Measurements from ENCODE around the gene SHC2. TPM values are rescaled to one million over a fixed set of nuclear protein-coding genes. Genes with fewer than 3 reads are reported as not detected.

The SHC2 gene
- total RNA-seq, 1 experiment from 2014 or later, result 16.6 TPM

DNA sequence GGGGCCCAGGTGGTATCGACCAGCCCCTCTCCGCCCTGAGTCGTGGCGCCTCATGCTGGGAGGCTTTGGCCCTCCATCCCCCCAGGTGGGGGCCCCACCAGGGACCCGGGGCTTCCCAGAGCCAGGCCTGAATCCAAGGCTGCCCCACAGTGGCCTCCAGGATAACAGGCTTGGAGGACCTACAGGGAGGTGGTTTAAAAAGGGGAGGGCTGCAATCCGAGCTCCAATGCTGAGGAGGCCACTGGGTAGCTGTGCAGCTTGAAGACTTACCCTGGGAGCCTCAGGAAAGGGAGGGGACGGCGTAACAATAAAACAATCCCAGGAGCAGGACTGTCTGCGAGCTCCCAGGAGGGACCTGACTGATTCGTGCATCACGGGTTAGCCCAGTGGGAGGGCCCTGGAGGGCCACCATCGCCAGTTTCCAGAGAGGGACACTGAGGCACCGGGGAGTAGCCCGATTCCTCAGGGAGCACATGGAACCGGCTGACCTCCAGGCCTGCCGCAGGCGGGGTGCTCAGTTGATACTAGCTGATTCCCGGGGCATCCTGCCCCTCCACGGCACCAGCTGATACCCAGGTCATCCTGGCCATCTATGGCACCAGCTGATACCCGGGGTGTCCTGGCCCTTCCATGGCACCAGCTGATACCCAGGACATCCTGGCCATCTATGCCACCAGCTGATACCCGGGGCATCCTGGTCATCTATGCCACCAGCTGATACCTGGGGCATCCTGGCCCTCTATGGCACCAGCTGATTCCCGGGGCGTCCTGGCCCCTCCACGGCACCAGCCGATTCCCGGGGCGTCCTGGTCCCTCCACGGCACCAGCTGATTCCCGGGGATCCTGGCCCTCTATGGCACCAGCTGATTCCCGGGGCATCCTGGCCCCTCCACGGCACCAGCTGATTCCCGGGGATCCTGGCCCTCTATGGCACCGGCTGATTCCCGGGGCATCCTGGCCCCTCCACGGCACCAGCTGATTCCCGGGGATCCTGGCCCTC is 48.2 kb downstream of the SHC2 start:
- H2BK20ac ChIP-seq (ENCODE audit: low read depth, low read length, poor library complexity, severe bottlenecking), result no peak overlapping the region

More for the DNA sequence above, 48.2 kb downstream of the SHC2 start:
- H4K91ac ChIP-seq (ENCODE audit: insufficient read length, low read depth, low read length), result no peak overlapping the region
- no peak overlapping the region for H3K27ac ChIP-seq (ENCODE audit: insufficient read length, low read depth, low read length)
- H2BK5ac ChIP-seq (ENCODE audit: insufficient read length, low read length), result no peak overlapping the region
- no peak overlapping the region for H2BK12ac ChIP-seq (ENCODE audit: insufficient read length, low read depth, low read length)
- H3K9ac ChIP-seq (ENCODE audit: extremely low read depth, insufficient read length, low read length), result no peak overlapping the region
- no peaks in the 10 kb centered on the region for H3K79me2 ChIP-seq (ENCODE audit: insufficient read depth, low read length)
- no peaks in the 10 kb centered on the region; the same call in 1 of the 2 replicates for H3K27me3 ChIP-seq (ENCODE audit: insufficient read depth, low read length)
- no peak overlapping the region for H3K18ac ChIP-seq (ENCODE audit: insufficient read length, low read depth, low read length)
- peak; percentile 70 for DNase-seq
- no peaks in the 10 kb centered on the region for H3K9me3 ChIP-seq (ENCODE audit: control insufficient read depth, low read depth, low read length)
- no peak overlapping the region for H2AFZ ChIP-seq (ENCODE audit: low read length)
- H4K8ac ChIP-seq (replicated peaks; ENCODE audit: insufficient read length, low read depth, low read length), result no peak overlapping the region
- H3K4me1 Mint-ChIP-seq, result peaks cover 14 to 20% of the 10 kb centered on the region in 2 experiments
- no peak overlapping the region for H3K27ac Mint-ChIP-seq
- no peaks in the 10 kb centered on the region for H4K20me1 ChIP-seq (ENCODE audit: control insufficient read depth, insufficient read depth, insufficient read length)
- no peak overlapping the region for H3K4me2 ChIP-seq (ENCODE audit: insufficient read depth, insufficient read length, low read length)
- TF ChIP-seq, protein P1, sequence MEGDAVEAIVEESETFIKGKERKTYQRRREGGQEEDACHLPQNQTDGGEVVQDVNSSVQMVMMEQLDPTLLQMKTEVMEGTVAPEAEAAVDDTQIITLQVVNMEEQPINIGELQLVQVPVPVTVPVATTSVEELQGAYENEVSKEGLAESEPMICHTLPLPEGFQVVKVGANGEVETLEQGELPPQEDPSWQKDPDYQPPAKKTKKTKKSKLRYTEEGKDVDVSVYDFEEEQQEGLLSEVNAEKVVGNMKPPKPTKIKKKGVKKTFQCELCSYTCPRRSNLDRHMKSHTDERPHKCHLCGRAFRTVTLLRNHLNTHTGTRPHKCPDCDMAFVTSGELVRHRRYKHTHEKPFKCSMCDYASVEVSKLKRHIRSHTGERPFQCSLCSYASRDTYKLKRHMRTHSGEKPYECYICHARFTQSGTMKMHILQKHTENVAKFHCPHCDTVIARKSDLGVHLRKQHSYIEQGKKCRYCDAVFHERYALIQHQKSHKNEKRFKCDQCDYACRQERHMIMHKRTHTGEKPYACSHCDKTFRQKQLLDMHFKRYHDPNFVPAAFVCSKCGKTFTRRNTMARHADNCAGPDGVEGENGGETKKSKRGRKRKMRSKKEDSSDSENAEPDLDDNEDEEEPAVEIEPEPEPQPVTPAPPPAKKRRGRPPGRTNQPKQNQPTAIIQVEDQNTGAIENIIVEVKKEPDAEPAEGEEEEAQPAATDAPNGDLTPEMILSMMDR (conservative IDR thresholded peaks at IDR 0.05), result peak; percentile 36; the same call in 1 of the 3 replicates
- no peaks in the 10 kb centered on the region for H3K9me3 Mint-ChIP-seq
- H3T11ph ChIP-seq (ENCODE audit: low read length), result no peak overlapping the region
- H3K4me1 ChIP-seq (ENCODE audit: insufficient read depth, low read length), result no peaks in the 10 kb centered on the region; the same call in 1 of the 2 replicates
- H2BK15ac ChIP-seq (ENCODE audit: low read depth, low read length), result no peak overlapping the region
- H3K4me3 Mint-ChIP-seq, result no peak overlapping the region
- no peaks in the 10 kb centered on the region for H3K79me1 ChIP-seq (ENCODE audit: insufficient read depth, low read depth, low read length, poor library complexity, severe bottlenecking)
- no peak overlapping the region for H3K23ac ChIP-seq (ENCODE audit: insufficient read length, low read depth, low read length)
- no peak overlapping the region for H2BK120ac ChIP-seq (ENCODE audit: low read depth, low read length, poor library complexity, severe bottlenecking)
- H3K27me3 Mint-ChIP-seq (ENCODE audit: low read depth), result peaks cover 20% of the 10 kb centered on the region
- no peak overlapping the region; the same call in 1 of the 2 replicates for H3K14ac ChIP-seq (ENCODE audit: insufficient read depth, low read length)
- no peak overlapping the region for H3K56ac ChIP-seq (ENCODE audit: insufficient read length, low read depth, low read length)
- H4K5ac ChIP-seq (ENCODE audit: insufficient read length, low read depth, low read length), result no peak overlapping the region
- no peaks in the 10 kb centered on the region for H3K36me3 Mint-ChIP-seq (ENCODE audit: insufficient read depth in 1 of 3, low read depth in 3 of 3)
- no CpG with 5 or more reads among the region's 36 CpGs for WGBS (ENCODE audit: extremely low coverage, insufficient read length, low lambda C conversion rate)
- no peak overlapping the region for H2AK5ac ChIP-seq (ENCODE audit: insufficient read length, low read length)
- H3K23me2 ChIP-seq (ENCODE audit: insufficient read length, low read depth, low read length, poor library complexity, severe bottlenecking), result peaks cover 5% of the 10 kb centered on the region
- H3K4ac ChIP-seq (ENCODE audit: low read depth, low read length), result no peak overlapping the region
